ENCODE results near the gene YIPF7. TPM values are rescaled to one million over a fixed set of nuclear protein-coding genes. Genes with fewer than 3 reads are reported as not detected.

YIPF7 gene
- total and polyA plus RNA-seq, 4 donors, result 0.63 to 1.8 (median 1.1) TPM

- DNase-seq (ENCODE audit: low read depth in 4 of 6, low spot score in 6 of 6), result peak in 1 of 6 donors; percentile 40
- no peaks in the 10 kb centered on the region for H3K4me1 ChIP-seq (ENCODE audit: control insufficient read depth, insufficient read depth, low read length)
- no peaks in the 10 kb centered on the region for H3K27me3 ChIP-seq (ENCODE audit: control insufficient read depth, insufficient read depth, low read length)
- H3K4me3 ChIP-seq (ENCODE audit: low read depth, low read length), result no peak overlapping the region
- H3K9me3 ChIP-seq (ENCODE audit: control insufficient read depth, insufficient read depth, low read length), result no peaks in the 10 kb centered on the region
- H3K27ac ChIP-seq (ENCODE audit: low read depth, low read length), result no peak overlapping the region
- 77% methylated on average over 4 of the region's 4 CpGs for WGBS (ENCODE audit: insufficient coverage)
- no peaks in the 10 kb centered on the region for H3K36me3 ChIP-seq (ENCODE audit: control insufficient read depth, insufficient read depth, low read length)
These were observed 19.2 kb upstream of the YIPF7 start for GRCh38 chr4:44670506-44671199.

GRCh38 chr4:44668526-44668925 is 17.1 kb upstream of the YIPF7 start:
- DNase-seq (ENCODE audit: low read depth in 4 of 6, low spot score in 6 of 6), result no peak
- Histone ChIP-seq H3K4me1 (ENCODE audit: control insufficient read depth, insufficient read depth, low read length) (no peaks in the 10 kb centered on the region), H3K4me3 (ENCODE audit: low read depth, low read length) (no peak overlapping the region), H3K27ac (ENCODE audit: low read depth, low read length) (no peak overlapping the region), H3K9me3 (ENCODE audit: control insufficient read depth, insufficient read depth, low read length) (no peaks in the 10 kb centered on the region), H3K27me3 (ENCODE audit: control insufficient read depth, insufficient read depth, low read length) (no peaks in the 10 kb centered on the region), H3K36me3 (ENCODE audit: control insufficient read depth, insufficient read depth, low read length) (peaks cover 3% of the 10 kb centered on the region)
- 94% methylated on average over 2 of the region's 2 CpGs for WGBS (ENCODE audit: insufficient coverage)

- 94% methylated on average over 18 of the region's 20 CpGs for WGBS (ENCODE audit: insufficient coverage)
These were observed 12.3 kb upstream of the YIPF7 start for GRCh38 chr4:44663539-44664263.

GRCh38 chr4:44662623-44663005 is 11.2 kb upstream of the YIPF7 start:
- H3K36me3 ChIP-seq (ENCODE audit: control insufficient read depth, insufficient read depth, low read length), result peaks cover 3% of the 10 kb centered on the region
- H3K9me3 ChIP-seq (ENCODE audit: control insufficient read depth, insufficient read depth, low read length), result no peaks in the 10 kb centered on the region
- WGBS (ENCODE audit: insufficient coverage), result 70% methylated on average over 2 of the region's 2 CpGs
- H3K27ac ChIP-seq (ENCODE audit: low read depth, low read length), result no peak overlapping the region
- DNase-seq (ENCODE audit: low read depth in 4 of 6, low spot score in 6 of 6), result peak in 1 of 6 donors; percentile 5
- H3K27me3 ChIP-seq (ENCODE audit: control insufficient read depth, insufficient read depth, low read length), result no peaks in the 10 kb centered on the region
- H3K4me1 ChIP-seq (ENCODE audit: control insufficient read depth, insufficient read depth, low read length), result no peaks in the 10 kb centered on the region
- no peak overlapping the region for H3K4me3 ChIP-seq (ENCODE audit: low read depth, low read length)

More at GRCh38 chr4:44663539-44664263, 12.3 kb upstream of the YIPF7 start:
- H3K4me1 ChIP-seq (ENCODE audit: control insufficient read depth, insufficient read depth, low read length), result no peaks in the 10 kb centered on the region
- H3K27me3 ChIP-seq (ENCODE audit: control insufficient read depth, insufficient read depth, low read length), result no peaks in the 10 kb centered on the region
- H3K9me3 ChIP-seq (ENCODE audit: control insufficient read depth, insufficient read depth, low read length), result no peaks in the 10 kb centered on the region
- peaks cover 3% of the 10 kb centered on the region for H3K36me3 ChIP-seq (ENCODE audit: control insufficient read depth, insufficient read depth, low read length)
- no peak overlapping the region for H3K4me3 ChIP-seq (ENCODE audit: low read depth, low read length)
- no peak overlapping the region for H3K27ac ChIP-seq (ENCODE audit: low read depth, low read length)
- no peak for DNase-seq (ENCODE audit: low read depth in 4 of 6, low spot score in 6 of 6)

GRCh38 chr4:44661940-44662622 is 10.7 kb upstream of the YIPF7 start:
- no CpG with 5 or more reads among the region's 1 CpG for WGBS (ENCODE audit: insufficient coverage)
- H3K4me1 ChIP-seq (ENCODE audit: control insufficient read depth, insufficient read depth, low read length), result no peaks in the 10 kb centered on the region
- H3K4me3 ChIP-seq (ENCODE audit: low read depth, low read length), result no peak overlapping the region
- DNase-seq (ENCODE audit: low read depth in 4 of 6, low spot score in 6 of 6), result no peak
- H3K27ac ChIP-seq (ENCODE audit: low read depth, low read length), result no peak overlapping the region
- no peaks in the 10 kb centered on the region for H3K27me3 ChIP-seq (ENCODE audit: control insufficient read depth, insufficient read depth, low read length)
- H3K9me3 ChIP-seq (ENCODE audit: control insufficient read depth, insufficient read depth, low read length), result no peaks in the 10 kb centered on the region
- H3K36me3 ChIP-seq (ENCODE audit: control insufficient read depth, insufficient read depth, low read length), result peaks cover 3% of the 10 kb centered on the region

- H3K27ac ChIP-seq (ENCODE audit: low read depth, low read length), result no peak overlapping the region
- H3K27me3 ChIP-seq (ENCODE audit: control insufficient read depth, insufficient read depth, low read length), result no peaks in the 10 kb centered on the region
- no peak for DNase-seq (ENCODE audit: low read depth in 4 of 6, low spot score in 6 of 6)
- H3K4me3 ChIP-seq (ENCODE audit: low read depth, low read length), result no peak overlapping the region
- no peaks in the 10 kb centered on the region for H3K9me3 ChIP-seq (ENCODE audit: control insufficient read depth, insufficient read depth, low read length)
- H3K36me3 ChIP-seq (ENCODE audit: control insufficient read depth, insufficient read depth, low read length), result peaks cover 3% of the 10 kb centered on the region
- 68% methylated on average over 2 of the region's 3 CpGs for WGBS (ENCODE audit: insufficient coverage)
- H3K4me1 ChIP-seq (ENCODE audit: control insufficient read depth, insufficient read depth, low read length), result no peaks in the 10 kb centered on the region
These were observed 9.0 kb upstream of the YIPF7 start for GRCh38 chr4:44660396-44660795.

- WGBS (ENCODE audit: insufficient coverage), result no CpG with 5 or more reads among the region's 1 CpG
- H3K36me3 ChIP-seq (ENCODE audit: control insufficient read depth, insufficient read depth, low read length), result no peaks in the 10 kb centered on the region
- H3K27ac ChIP-seq (ENCODE audit: low read depth, low read length), result no peak overlapping the region
- no peaks in the 10 kb centered on the region for H3K9me3 ChIP-seq (ENCODE audit: control insufficient read depth, insufficient read depth, low read length)
- DNase-seq (ENCODE audit: low read depth in 4 of 6, low spot score in 6 of 6), result no peak
- H3K4me1 ChIP-seq (ENCODE audit: control insufficient read depth, insufficient read depth, low read length), result no peaks in the 10 kb centered on the region
- no peak overlapping the region for H3K4me3 ChIP-seq (ENCODE audit: low read depth, low read length)
- H3K27me3 ChIP-seq (ENCODE audit: control insufficient read depth, insufficient read depth, low read length), result no peaks in the 10 kb centered on the region
These were observed 577 bp upstream of the YIPF7 start for GRCh38 chr4:44652002-44652401.

- Histone ChIP-seq H3K4me3 (ENCODE audit: low read depth, low read length) (no peak overlapping the region), H3K4me1 (ENCODE audit: control insufficient read depth, insufficient read depth, low read length) (no peaks in the 10 kb centered on the region), H3K36me3 (ENCODE audit: control insufficient read depth, insufficient read depth, low read length) (no peaks in the 10 kb centered on the region), H3K27ac (ENCODE audit: low read depth, low read length) (no peak overlapping the region), H3K9me3 (ENCODE audit: control insufficient read depth, insufficient read depth, low read length) (peaks cover 2% of the 10 kb centered on the region), H3K27me3 (ENCODE audit: control insufficient read depth, insufficient read depth, low read length) (no peaks in the 10 kb centered on the region)
- no peak for DNase-seq (ENCODE audit: low read depth in 4 of 6, low spot score in 6 of 6)
- WGBS (ENCODE audit: insufficient coverage), result no CpG with 5 or more reads among the region's 1 CpG
These were observed 5.3 kb downstream of the YIPF7 start for GRCh38 chr4:44646151-44646550.

GRCh38 chr4:44638091-44638490 is 13.3 kb downstream of the YIPF7 start:
- H3K36me3 ChIP-seq (ENCODE audit: control insufficient read depth, insufficient read depth, low read length), result no peaks in the 10 kb centered on the region
- no peaks in the 10 kb centered on the region for H3K4me1 ChIP-seq (ENCODE audit: control insufficient read depth, insufficient read depth, low read length)
- no peaks in the 10 kb centered on the region for H3K27me3 ChIP-seq (ENCODE audit: control insufficient read depth, insufficient read depth, low read length)
- no peak overlapping the region for H3K27ac ChIP-seq (ENCODE audit: low read depth, low read length)
- H3K4me3 ChIP-seq (ENCODE audit: low read depth, low read length), result no peak overlapping the region
- 100% methylated on average over 1 of the region's 4 CpGs for WGBS (ENCODE audit: insufficient coverage)
- H3K9me3 ChIP-seq (ENCODE audit: control insufficient read depth, insufficient read depth, low read length), result no peaks in the 10 kb centered on the region
- no peak for DNase-seq (ENCODE audit: low read depth in 4 of 6, low spot score in 6 of 6)

All from spinal cord (tissue), 10 donors.